HuH-7.5 (cell line): ENCODE data around the gene RRP9.
"Not testable (repeated sequence)": the region's sequence is repeated elsewhere in the genome, so short reads cannot be mapped to it uniquely, and the experiment has no call there.

Source experiments
- DNase-seq: peaks from one replicate; pipeline ENCODE4 v3.0.0; 2011; ENCODE audit warnings: low spot score

Gene RRP9

GRCh38 chr3:51900043-51900442 is 41.7 kb downstream of the RRP9 start:
- DNase-seq, result not testable (repeated sequence)

DNA sequence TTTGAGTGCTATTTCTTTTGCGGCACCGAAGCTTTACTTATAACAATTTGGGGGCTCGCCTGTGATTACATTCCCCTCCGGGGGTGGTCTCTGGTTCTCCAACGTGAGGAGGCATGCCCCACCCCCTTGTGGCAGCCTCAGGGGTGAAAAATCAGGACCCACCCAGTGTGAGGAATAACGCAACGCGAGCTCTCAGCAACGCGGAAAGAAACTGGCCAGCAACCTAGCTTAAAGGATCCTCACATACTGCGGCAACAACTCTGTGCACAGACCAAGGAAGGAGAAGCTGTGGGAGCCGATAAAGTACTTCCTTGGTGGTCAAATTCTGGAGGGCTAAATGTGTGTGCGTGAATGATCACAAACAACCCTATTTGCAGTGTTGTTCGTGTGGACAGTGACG is 44.3 kb downstream of the RRP9 start:
- DNase-seq, result no peak

GRCh38 chr3:51896607-51897305 is 44.9 kb downstream of the RRP9 start:
- no peak for DNase-seq

GRCh38 chr3:51894939-51895338 is 46.8 kb downstream of the RRP9 start:
- DNase-seq, result no peak

DNA sequence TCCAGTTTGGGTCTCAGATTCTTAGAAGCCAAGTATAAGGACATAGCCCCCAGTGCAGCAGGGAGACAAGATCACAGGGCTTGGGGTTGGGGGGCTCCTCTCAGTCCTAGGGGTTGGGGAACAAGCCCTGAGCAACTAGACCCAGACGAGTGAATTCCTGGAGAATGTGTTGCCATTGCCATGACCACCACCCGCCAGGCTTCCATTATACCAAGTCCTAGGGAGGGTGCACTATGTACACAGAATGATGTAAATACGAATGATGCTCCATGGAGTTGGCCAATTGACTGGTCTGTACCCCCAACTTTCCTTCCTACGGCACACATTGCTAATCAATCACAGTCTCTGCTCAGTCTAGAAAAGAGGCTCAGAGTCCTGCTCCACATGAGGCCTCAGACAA is 47.3 kb downstream of the RRP9 start:
- no peak for DNase-seq

- no peak for DNase-seq
Measured at GRCh38 chr3:51891242-51892039, 50.3 kb downstream of the RRP9 start.

- no peak for DNase-seq
Measured at GRCh38 chr3:51888463-51889105, 53.1 kb downstream of the RRP9 start.

- no peak for DNase-seq
Measured at GRCh38 chr3:51887620-51888019, 54.1 kb downstream of the RRP9 start.

DNA sequence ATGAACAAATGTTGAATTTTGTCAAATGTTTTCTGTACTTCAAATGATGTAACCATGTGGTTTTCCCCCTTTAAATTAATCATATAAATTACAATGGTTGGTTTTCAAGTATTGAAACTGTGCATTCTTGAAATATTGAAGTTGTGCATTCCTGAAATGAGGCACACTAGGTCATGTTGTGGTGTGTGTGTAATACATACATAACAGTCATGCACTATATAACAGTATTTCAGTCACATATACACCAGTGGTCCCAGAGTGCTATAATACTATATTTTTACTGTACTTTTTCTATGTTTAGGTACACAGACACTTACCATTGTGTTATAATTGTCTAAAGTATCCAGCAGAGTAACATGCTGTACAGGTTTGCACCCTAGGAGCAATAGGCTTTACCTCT is 55.3 kb downstream of the RRP9 start:
- no peak for DNase-seq
